Nucleus accumbens (tissue), 56 donors: ENCODE results near the gene SUSD1.

ENCODE experiments used
- DNase-seq, 56 donors: peaks; one replicate each; lab custom pipeline; 2025; lab: John Stamatoyannopoulos, UW

The SUSD1 gene

GRCh38 chr9:111994831-111995458 is 180.2 kb downstream of the SUSD1 start:
- no peak for DNase-seq

DNA sequence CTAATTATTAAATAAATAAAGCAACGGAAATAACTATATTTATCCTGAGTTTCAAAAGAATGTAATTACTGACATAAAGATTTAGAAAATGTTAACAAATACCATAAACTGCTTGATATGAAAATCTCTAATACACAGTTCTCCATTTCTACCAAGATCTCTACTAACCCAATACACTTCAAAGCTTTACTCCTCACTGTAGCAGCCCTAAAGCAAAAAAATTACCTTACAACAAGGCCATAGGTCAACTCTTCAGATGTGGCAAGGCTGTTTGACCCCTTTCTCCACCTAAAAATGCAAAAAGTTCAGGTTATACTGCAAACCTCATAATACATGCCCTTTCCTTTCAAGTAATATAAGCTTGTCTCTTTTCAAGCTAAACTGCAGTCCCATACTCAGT is 181.8 kb downstream of the SUSD1 start:
- no peak for DNase-seq

DNA sequence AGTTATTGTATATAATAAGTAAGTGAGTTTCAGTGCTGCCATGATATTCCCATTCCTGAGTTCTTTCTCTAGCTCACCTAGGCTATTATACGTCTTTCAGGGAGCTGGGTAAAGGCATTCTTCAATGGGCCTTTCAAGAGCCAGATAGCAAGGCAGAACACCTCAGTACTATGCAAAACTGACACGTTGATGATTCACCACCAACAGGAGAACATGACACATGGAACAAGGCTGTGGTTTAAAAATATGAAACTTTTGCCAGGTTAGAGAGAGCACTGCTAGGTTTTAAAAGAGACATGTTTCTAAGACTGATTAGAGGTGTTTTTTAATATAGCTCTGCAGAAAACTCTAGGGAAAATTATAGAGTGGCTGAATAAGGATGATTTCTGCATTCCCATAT is 182.6 kb downstream of the SUSD1 start:
- DNase-seq, result peak in 2 of 56 donors; percentile 5 to 29

GRCh38 chr9:111991179-111991578 is 183.9 kb downstream of the SUSD1 start:
- DNase-seq, result no peak
